ENCODE data around the gene TGM2. TPM values are rescaled to one million over a fixed set of nuclear protein-coding genes. Genes with fewer than 3 reads are reported as not detected.

TGM2 gene
- polyA plus RNA-seq, 1 donor from 2014 or later = not detected

DNA sequence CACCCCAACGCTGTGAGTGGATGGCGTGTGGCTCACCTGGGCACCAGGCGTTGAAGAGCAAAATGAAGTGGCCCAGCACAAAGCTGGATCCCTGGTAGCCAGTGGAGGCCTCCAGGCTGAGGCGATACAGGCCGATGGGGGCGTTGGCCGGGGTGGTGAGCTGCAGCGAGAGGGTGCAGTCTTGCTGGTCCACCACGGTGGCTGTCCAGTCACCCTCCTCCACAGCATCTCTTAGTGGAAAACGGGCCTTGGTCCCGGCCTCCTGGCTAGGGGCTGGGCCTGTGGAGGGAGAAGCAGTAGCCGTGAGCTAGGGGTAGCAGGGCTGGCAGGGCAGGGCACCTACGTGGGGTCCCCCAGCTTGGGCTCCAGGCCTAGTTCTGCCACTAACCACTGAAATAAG is 9.3 kb downstream of the TGM2 start:
- Histone ChIP-seq H3K4me3 (ENCODE audit: low read length) (no peak overlapping the region), H3K27ac (ENCODE audit: low read length) (no peak overlapping the region), H3F3A (ENCODE audit: insufficient read depth, low read length, poor library complexity, severe bottlenecking) (no peaks in the 10 kb centered on the region), H3K9me2 (ENCODE audit: insufficient read depth, low read length) (no peaks in the 10 kb centered on the region), H3K27me3 (ENCODE audit: insufficient read depth, low read depth, low read length) (no peaks in the 10 kb centered on the region), H3K9ac (ENCODE audit: low read length) (no peak overlapping the region), H3K4me2 (ENCODE audit: low read length) (no peak overlapping the region), H2AFZ (ENCODE audit: low read depth, low read length) (no peak overlapping the region), H3K9me3 (ENCODE audit: low read length) (no peaks in the 10 kb centered on the region), H4K20me1 (ENCODE audit: insufficient read depth) (no peaks in the 10 kb centered on the region), H3K79me2 (replicated peaks; ENCODE audit: insufficient read depth, low read length) (no peaks in the 10 kb centered on the region), H3K36me3 (ENCODE audit: insufficient read depth, low read length) (no peaks in the 10 kb centered on the region)
- no peak for TF ChIP-seq RAD21 (conservative IDR thresholded peaks at IDR 0.05)
- no peak for TF ChIP-seq EZH2 (IDR thresholded peaks at IDR 0.05; ENCODE audit: borderline replicate concordance, insufficient read depth, low read length, poor library complexity, severe bottlenecking)
- TF ChIP-seq SMC3 (conservative IDR thresholded peaks at IDR 0.05; ENCODE audit: poor library complexity) = no peak
- TF ChIP-seq TAF1 (IDR thresholded peaks at IDR 0.05; ENCODE audit: low read depth) = no peak
- no peak for TF ChIP-seq MXI1 (conservative IDR thresholded peaks at IDR 0.05; ENCODE audit: poor library complexity, severe bottlenecking)
- no peak for TF ChIP-seq POLR2AphosphoS5 (IDR thresholded peaks at IDR 0.05)
- TF ChIP-seq, protein P1, sequence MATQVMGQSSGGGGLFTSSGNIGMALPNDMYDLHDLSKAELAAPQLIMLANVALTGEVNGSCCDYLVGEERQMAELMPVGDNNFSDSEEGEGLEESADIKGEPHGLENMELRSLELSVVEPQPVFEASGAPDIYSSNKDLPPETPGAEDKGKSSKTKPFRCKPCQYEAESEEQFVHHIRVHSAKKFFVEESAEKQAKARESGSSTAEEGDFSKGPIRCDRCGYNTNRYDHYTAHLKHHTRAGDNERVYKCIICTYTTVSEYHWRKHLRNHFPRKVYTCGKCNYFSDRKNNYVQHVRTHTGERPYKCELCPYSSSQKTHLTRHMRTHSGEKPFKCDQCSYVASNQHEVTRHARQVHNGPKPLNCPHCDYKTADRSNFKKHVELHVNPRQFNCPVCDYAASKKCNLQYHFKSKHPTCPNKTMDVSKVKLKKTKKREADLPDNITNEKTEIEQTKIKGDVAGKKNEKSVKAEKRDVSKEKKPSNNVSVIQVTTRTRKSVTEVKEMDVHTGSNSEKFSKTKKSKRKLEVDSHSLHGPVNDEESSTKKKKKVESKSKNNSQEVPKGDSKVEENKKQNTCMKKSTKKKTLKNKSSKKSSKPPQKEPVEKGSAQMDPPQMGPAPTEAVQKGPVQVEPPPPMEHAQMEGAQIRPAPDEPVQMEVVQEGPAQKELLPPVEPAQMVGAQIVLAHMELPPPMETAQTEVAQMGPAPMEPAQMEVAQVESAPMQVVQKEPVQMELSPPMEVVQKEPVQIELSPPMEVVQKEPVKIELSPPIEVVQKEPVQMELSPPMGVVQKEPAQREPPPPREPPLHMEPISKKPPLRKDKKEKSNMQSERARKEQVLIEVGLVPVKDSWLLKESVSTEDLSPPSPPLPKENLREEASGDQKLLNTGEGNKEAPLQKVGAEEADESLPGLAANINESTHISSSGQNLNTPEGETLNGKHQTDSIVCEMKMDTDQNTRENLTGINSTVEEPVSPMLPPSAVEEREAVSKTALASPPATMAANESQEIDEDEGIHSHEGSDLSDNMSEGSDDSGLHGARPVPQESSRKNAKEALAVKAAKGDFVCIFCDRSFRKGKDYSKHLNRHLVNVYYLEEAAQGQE (IDR thresholded peaks at IDR 0.05; ENCODE audit: borderline replicate concordance) = no peak
- TF ChIP-seq, protein P2, sequence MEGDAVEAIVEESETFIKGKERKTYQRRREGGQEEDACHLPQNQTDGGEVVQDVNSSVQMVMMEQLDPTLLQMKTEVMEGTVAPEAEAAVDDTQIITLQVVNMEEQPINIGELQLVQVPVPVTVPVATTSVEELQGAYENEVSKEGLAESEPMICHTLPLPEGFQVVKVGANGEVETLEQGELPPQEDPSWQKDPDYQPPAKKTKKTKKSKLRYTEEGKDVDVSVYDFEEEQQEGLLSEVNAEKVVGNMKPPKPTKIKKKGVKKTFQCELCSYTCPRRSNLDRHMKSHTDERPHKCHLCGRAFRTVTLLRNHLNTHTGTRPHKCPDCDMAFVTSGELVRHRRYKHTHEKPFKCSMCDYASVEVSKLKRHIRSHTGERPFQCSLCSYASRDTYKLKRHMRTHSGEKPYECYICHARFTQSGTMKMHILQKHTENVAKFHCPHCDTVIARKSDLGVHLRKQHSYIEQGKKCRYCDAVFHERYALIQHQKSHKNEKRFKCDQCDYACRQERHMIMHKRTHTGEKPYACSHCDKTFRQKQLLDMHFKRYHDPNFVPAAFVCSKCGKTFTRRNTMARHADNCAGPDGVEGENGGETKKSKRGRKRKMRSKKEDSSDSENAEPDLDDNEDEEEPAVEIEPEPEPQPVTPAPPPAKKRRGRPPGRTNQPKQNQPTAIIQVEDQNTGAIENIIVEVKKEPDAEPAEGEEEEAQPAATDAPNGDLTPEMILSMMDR (IDR thresholded peaks at IDR 0.05; ENCODE audit: poor library complexity, severe bottlenecking) = no peak
- no peak for TF ChIP-seq EP300 (conservative IDR thresholded peaks at IDR 0.05; ENCODE audit: poor library complexity, severe bottlenecking)

DNA sequence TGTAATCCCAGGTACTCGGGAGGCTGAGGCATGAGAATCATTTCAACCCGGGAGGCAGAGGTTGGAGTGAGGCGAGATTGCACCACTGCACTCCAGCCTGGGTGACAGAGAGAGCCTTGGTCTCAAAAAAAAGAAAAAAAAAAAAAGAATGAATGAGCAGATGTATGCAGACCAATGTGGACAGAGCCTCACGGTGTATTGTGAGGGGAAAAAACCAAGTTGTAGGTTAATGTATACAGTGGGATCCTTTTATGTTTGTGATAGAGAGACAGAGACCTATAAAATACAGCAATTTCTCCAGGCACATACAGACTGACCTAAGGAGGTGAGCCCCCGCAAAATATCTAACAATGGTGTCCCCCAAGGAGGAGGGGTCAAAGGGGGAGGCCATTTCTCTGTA is 11.7 kb downstream of the TGM2 start:
- H3K4me3 ChIP-seq (ENCODE audit: low read length) = no peak overlapping the region
- no peaks in the 10 kb centered on the region for H3K79me2 ChIP-seq (replicated peaks; ENCODE audit: insufficient read depth, low read length)
- H2AFZ ChIP-seq (ENCODE audit: low read depth, low read length) = no peak overlapping the region
- no peak overlapping the region for H3K27ac ChIP-seq (ENCODE audit: low read length)
- no peaks in the 10 kb centered on the region for H3K9me2 ChIP-seq (ENCODE audit: insufficient read depth, low read length)
- H3K4me2 ChIP-seq (ENCODE audit: low read length) = no peak overlapping the region
- no peak overlapping the region for H3K9ac ChIP-seq (ENCODE audit: low read length)
- H3K9me3 ChIP-seq (ENCODE audit: low read length) = no peaks in the 10 kb centered on the region
- no peak for TF ChIP-seq SMC3 (conservative IDR thresholded peaks at IDR 0.05; ENCODE audit: poor library complexity)
- TF ChIP-seq RAD21 (conservative IDR thresholded peaks at IDR 0.05) = no peak
- TF ChIP-seq MXI1 (conservative IDR thresholded peaks at IDR 0.05; ENCODE audit: poor library complexity, severe bottlenecking) = no peak
- TF ChIP-seq, protein P2 (IDR thresholded peaks at IDR 0.05; ENCODE audit: poor library complexity, severe bottlenecking) = no peak
- no peak for TF ChIP-seq TAF1 (IDR thresholded peaks at IDR 0.05; ENCODE audit: low read depth)
- no peak for TF ChIP-seq EZH2 (IDR thresholded peaks at IDR 0.05; ENCODE audit: borderline replicate concordance, insufficient read depth, low read length, poor library complexity, severe bottlenecking)
- no peak for TF ChIP-seq POLR2AphosphoS5 (IDR thresholded peaks at IDR 0.05)
- TF ChIP-seq, protein P1 (IDR thresholded peaks at IDR 0.05; ENCODE audit: borderline replicate concordance) = no peak
- no peak for TF ChIP-seq EP300 (conservative IDR thresholded peaks at IDR 0.05; ENCODE audit: poor library complexity, severe bottlenecking)
- no peaks in the 10 kb centered on the region for H3K27me3 ChIP-seq (ENCODE audit: insufficient read depth, low read depth, low read length)
- no peaks in the 10 kb centered on the region for H4K20me1 ChIP-seq (ENCODE audit: insufficient read depth)
- no peaks in the 10 kb centered on the region for H3F3A ChIP-seq (ENCODE audit: insufficient read depth, low read length, poor library complexity, severe bottlenecking)
- no peaks in the 10 kb centered on the region for H3K36me3 ChIP-seq (ENCODE audit: insufficient read depth, low read length)

Data from neural cell (in vitro differentiated cells).